Stimulated activated effector memory CD8-positive, alpha-beta T cell treated with anti-CD3 and anti-CD28 coated beads, Interleukin-12 subunit alpha, Interleukin-12 subunit beta, amount 100 ng/mL, for 72 hours (primary cell): ENCODE data around the gene DYNC1I1.

ENCODE experiments used
- ATAC-seq: fragments of 150-1000 bp; cut with Tn5 transposase; 2 replicates; pipeline ENCODE4 v1.10.0; 2021
- DNase-seq, 2 donors: peaks; one replicate each; pipeline ENCODE4 v3.0.0; 2021 to 2022; ENCODE audit warnings: low spot score in 2 of 2
- H3K27ac Mint-ChIP-seq: one replicate; pipeline ENCODE4 v1.8.0; 2022; ENCODE audit warnings: mild to moderate bottlenecking, mixed read lengths
- H3K36me3 Mint-ChIP-seq: one replicate; pipeline ENCODE4 v1.8.0; 2022; ENCODE audit warnings: mild to moderate bottlenecking, mixed read lengths
- H3K4me1 Mint-ChIP-seq: one replicate; pipeline ENCODE4 v1.8.0; 2022; ENCODE audit warnings: mixed read lengths
- H3K4me3 Mint-ChIP-seq: one replicate; pipeline ENCODE4 v1.8.0; 2022; ENCODE audit warnings: mild to moderate bottlenecking, mixed read lengths
- H3K9me3 Mint-ChIP-seq: one replicate; pipeline ENCODE4 v1.8.0; 2022; ENCODE audit warnings: mixed read lengths

Gene DYNC1I1

DNA sequence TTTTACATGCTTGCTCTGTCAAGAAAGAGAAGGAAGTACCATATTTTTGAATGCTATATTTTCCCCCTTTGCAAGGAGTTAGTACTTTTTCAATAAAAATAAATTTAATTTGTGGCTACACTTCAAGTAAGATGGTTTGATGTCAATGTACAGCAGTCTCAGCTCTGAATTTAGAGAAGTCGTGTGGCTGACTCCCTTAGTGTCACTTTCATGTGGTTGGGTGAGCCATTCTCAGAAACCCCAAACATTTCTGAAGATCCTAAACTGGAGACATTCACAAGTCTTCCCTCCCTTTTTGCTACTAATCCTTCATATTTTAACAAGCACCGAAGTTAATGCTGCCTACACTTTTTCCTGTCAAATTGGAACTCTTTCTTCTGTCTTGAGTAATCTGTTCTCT lies 244.4 kb downstream of the DYNC1I1 start:
- no peak overlapping the region for H3K4me3 Mint-ChIP-seq

DNA sequence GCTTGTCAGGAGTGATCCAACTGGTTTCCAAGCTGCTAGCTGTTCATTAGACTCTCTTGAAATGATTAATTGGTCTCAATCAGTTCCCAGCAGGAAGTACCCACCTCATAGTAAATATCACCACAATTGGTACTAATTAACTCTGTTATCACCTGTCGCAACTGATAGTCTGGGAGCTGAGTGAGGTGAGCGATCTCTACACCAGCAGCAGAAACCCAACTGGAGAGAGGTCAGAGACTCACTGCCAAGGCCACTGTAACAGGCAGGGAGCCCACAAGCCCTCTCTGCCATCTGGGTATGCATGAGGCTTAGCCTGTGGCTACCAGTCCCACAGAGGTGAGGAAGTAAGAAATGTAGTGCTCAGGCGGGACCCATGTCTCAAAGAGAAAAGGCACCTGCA lies 245.5 kb downstream of the DYNC1I1 start:
- Mint-ChIP-seq H3K9me3 (peaks cover 3% of the 10 kb centered on the region), H3K4me1 (no peaks in the 10 kb centered on the region), H3K27ac (no peak overlapping the region), H3K4me3 (no peak overlapping the region), H3K36me3 (no peaks in the 10 kb centered on the region)
- DNase-seq (no peak), ATAC-seq (no peak)

More for the DNA sequence above, 244.4 kb downstream of the DYNC1I1 start:
- no peak overlapping the region for H3K27ac Mint-ChIP-seq
- H3K9me3 Mint-ChIP-seq, result peaks cover 3% of the 10 kb centered on the region
- ATAC-seq (no peak), DNase-seq (no peak)
- H3K36me3 Mint-ChIP-seq, result no peaks in the 10 kb centered on the region
- no peaks in the 10 kb centered on the region for H3K4me1 Mint-ChIP-seq

DNA sequence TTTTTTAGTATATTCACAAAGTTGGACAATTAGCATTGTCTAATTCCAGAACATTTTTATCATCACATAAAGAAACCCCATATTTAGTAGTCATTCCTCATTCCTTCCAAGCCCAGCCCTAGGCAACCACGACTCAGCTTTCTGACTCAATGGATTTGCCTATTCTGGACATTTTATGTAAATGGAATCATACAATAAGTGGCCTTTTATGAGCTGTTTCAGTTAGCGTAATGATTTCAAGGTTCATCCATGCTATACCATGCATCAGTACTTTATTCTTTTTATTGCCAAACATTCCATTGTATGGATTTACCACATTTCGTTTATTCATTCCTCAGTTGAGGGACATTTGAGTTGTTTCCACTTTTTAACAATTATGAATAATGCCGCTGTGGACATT lies 249.2 kb downstream of the DYNC1I1 start:
- peaks cover 3% of the 10 kb centered on the region for H3K9me3 Mint-ChIP-seq
- H3K36me3 Mint-ChIP-seq, result no peaks in the 10 kb centered on the region
- no peaks in the 10 kb centered on the region for H3K4me1 Mint-ChIP-seq
- no peak for ATAC-seq
- H3K4me3 Mint-ChIP-seq, result no peak overlapping the region
- no peak for DNase-seq
- H3K27ac Mint-ChIP-seq, result no peak overlapping the region

DNA sequence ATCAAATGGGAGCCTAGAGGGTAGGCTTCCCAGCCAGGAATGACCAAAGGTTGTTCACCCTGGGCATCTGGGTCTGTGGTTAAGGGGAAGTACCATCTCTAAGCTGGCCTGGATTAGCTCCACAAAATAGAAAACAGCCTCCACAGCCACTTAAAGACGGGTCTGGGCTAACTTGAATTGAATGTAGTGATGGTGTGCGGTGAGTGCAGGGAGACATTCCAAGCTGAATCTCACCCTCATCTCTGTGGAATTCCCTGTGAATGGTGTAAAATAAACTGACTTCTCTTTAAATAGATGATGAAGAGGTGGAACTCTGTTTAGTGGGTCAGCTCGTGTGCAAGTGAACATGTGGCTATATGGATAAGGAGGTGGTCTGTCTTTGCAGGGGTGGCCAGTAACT lies 251.0 kb downstream of the DYNC1I1 start:
- H3K36me3 Mint-ChIP-seq, result no peaks in the 10 kb centered on the region
- H3K4me1 Mint-ChIP-seq, result no peaks in the 10 kb centered on the region

DNA sequence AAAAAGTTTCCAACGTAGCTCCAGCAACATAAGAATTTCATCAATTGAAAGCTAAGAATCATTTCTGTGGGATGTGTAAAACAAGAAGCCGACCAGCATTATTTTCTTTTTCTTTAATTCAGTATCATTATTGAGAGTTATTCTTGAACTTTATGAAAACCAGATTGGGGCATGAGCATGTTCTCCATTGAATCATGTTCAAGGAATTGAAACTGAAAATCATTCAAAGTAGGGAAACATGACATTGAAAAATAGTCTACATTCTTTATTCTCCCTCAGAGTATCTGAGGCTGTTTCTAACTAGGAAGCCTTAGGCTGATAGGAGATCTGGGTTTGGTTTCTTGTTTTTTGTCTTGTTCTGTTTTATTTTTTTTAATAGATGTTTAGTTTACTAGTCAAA lies 253.7 kb downstream of the DYNC1I1 start:
- no peaks in the 10 kb centered on the region for H3K36me3 Mint-ChIP-seq
- DNase-seq, result no peak
- H3K4me3 Mint-ChIP-seq, result no peak overlapping the region
- H3K27ac Mint-ChIP-seq, result no peak overlapping the region
- no peaks in the 10 kb centered on the region for H3K9me3 Mint-ChIP-seq
- no peaks in the 10 kb centered on the region for H3K4me1 Mint-ChIP-seq
- ATAC-seq, result no peak

More for the DNA sequence above, 251.0 kb downstream of the DYNC1I1 start:
- H3K9me3 Mint-ChIP-seq, result peaks cover 3% of the 10 kb centered on the region
- no peak for ATAC-seq
- DNase-seq, result no peak
- H3K4me3 Mint-ChIP-seq, result no peak overlapping the region
- H3K27ac Mint-ChIP-seq, result no peak overlapping the region

DNA sequence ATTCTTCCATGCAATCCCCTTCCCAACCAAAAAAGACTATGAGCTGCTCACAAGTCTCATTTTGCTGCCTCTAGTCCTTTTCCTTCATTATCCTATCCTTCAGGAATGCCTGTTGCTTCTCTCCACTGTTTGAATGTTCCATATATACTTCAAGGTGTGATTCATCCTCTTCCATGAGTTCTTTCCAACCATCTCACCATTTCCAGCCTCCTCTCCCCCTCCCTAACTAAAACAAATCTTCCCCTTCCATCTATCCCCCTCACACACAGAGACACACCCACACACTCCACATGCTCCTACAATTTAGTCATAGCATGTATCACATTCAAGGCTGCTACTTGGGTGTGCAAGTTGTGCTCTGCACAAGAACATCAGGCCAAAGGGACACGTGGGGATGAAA lies 254.3 kb downstream of the DYNC1I1 start:
- Mint-ChIP-seq H3K27ac (no peak overlapping the region), H3K4me1 (no peaks in the 10 kb centered on the region), H3K36me3 (no peaks in the 10 kb centered on the region), H3K9me3 (no peaks in the 10 kb centered on the region), H3K4me3 (no peak overlapping the region)
- ATAC-seq (no peak), DNase-seq (no peak)

DNA sequence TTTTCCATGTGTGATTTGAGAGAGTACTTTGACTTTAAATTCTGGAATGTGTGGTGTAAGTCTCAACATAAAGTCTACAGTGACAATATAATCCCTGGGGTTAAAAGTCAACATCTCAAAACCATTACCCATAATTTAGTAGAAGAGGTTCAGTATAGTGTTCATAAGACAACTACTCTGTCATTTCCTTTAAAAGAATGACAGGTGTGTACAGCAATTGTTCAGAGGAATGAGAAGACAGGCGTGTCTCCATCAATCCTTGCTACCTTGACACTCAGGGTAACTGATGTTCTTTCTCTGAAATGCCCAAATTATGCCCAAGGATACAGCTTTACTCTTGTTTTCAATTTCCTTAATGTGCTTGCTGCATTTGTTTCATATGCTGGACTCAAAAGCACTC lies 256.4 kb downstream of the DYNC1I1 start:
- no peak overlapping the region for H3K27ac Mint-ChIP-seq
- no peaks in the 10 kb centered on the region for H3K4me1 Mint-ChIP-seq
- no peak overlapping the region for H3K4me3 Mint-ChIP-seq
- no peak for DNase-seq
- ATAC-seq, result no peak
- no peaks in the 10 kb centered on the region for H3K9me3 Mint-ChIP-seq
- no peaks in the 10 kb centered on the region for H3K36me3 Mint-ChIP-seq

DNA sequence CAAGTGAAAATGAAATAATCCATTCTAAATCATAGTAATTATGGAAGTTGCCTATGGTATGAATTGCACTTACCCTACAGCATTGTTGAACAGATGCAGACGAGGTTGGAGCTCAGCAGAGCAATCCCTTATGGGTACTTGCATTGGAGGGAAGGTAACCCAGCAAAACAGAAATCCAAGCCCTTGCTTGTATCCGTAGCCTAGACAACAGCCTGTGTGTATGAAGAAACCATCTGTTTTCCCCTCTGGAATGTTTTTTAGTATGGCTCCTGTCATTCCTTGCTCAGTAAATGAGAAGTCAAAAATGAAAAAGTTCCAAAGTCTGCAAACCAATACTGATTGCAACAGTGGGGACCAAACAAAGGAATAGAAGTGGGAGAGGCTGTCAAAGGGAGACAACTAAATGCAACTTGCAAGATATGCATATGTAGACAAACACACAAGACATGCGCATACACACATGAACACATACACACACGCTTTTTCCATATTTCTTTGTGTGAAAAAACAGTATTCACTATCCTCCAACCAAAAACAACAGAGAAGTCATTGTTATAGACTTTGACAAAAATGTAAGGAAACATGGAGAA lies 260.8 kb downstream of the DYNC1I1 start:
- no peak overlapping the region for H3K27ac Mint-ChIP-seq
- H3K36me3 Mint-ChIP-seq, result no peaks in the 10 kb centered on the region
- H3K4me1 Mint-ChIP-seq, result no peaks in the 10 kb centered on the region
- no peak overlapping the region for H3K4me3 Mint-ChIP-seq
- H3K9me3 Mint-ChIP-seq, result no peaks in the 10 kb centered on the region
- DNase-seq (no peak), ATAC-seq (no peak)

DNA sequence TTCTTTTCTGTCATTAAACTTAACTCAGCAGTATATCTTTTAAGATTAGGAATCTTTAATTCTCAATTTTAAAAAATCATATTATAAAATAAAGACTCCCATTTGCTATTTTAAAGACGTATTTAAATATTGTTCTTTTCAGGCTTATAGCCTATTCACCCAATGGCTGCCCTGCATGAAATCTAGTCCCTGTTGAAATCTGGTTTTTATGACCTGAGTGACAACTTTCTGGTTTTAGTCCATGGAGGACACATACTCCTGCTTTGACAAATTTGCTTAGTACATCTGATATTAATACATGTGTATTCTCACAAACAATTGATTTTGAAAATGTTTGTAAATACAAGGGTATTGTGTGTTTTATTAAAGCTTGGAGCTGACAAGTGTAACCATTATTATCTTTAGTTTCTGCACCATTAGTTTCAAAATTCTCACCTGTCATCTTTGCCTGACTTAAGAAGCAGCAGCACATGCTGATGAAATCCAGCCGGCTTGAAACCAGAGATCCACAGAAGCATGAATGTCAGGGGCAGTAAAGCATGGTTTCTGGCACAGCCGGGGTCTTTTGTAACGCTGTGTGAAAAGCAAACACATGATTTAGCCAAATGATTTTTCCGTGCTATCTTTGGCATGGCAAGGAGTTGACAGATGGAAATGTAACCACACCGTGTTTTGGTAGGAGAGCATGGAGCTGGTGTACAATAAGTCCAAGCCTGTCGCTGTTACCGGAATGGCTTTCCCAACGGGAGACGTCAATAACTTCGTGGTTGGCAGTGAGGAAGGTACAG lies 262.8 kb downstream of the DYNC1I1 start:
- H3K4me1 Mint-ChIP-seq, result no peaks in the 10 kb centered on the region
- no peak for DNase-seq
- H3K27ac Mint-ChIP-seq, result no peak overlapping the region
- H3K36me3 Mint-ChIP-seq, result no peaks in the 10 kb centered on the region
- ATAC-seq, result no peak
- no peaks in the 10 kb centered on the region for H3K9me3 Mint-ChIP-seq
- H3K4me3 Mint-ChIP-seq, result no peak overlapping the region

DNA sequence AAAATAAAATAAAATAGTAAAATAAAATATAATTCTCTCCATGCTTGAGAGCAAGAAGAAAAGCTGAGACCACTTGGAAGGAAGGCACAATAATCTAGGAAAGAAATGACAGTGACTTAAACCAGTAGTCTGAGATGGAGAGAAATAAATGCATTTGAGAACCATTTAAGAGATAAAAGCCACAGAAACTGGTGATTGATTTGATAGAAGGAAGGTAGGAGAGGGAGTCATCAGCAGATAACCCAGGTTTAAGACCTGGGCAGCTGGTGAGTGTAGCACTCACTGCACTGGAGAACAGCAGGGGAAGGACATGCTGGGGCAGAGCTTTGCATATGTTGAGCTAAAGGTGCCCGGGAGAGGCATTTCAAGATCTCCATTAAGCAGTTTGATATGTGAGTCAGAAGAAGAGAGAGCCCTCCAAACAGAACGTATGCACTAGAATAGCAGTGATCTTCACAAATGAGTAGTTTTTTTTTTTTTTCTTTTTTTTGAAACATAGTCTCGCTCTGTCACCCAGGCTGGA lies 268.0 kb downstream of the DYNC1I1 start:
- Mint-ChIP-seq H3K4me1 (no peaks in the 10 kb centered on the region), H3K4me3 (no peak overlapping the region), H3K36me3 (no peaks in the 10 kb centered on the region), H3K9me3 (no peaks in the 10 kb centered on the region), H3K27ac (no peak overlapping the region)
- no peak for ATAC-seq
- no peak for DNase-seq

DNA sequence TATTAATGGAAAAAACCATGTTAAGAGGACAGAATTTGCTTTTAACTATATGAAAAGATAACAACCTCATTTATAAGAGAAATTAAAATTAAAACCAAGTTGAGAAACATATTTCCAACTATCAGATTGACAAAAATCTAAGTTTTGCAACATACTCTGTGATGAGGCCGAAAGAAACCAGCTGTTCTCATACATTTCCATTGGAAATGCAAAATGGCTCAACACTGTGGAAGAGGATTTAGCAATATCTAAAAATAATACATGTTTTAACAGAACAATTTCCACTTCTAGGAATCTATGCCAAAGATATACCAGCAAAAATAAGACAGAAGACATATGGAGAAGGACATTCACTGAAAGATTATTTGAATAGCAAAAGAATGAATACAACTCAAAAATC lies 268.8 kb downstream of the DYNC1I1 start:
- Mint-ChIP-seq H3K36me3 (no peaks in the 10 kb centered on the region), H3K4me1 (no peaks in the 10 kb centered on the region), H3K27ac (no peak overlapping the region), H3K4me3 (no peak overlapping the region), H3K9me3 (no peaks in the 10 kb centered on the region)
- no peak for DNase-seq
- no peak for ATAC-seq

DNA sequence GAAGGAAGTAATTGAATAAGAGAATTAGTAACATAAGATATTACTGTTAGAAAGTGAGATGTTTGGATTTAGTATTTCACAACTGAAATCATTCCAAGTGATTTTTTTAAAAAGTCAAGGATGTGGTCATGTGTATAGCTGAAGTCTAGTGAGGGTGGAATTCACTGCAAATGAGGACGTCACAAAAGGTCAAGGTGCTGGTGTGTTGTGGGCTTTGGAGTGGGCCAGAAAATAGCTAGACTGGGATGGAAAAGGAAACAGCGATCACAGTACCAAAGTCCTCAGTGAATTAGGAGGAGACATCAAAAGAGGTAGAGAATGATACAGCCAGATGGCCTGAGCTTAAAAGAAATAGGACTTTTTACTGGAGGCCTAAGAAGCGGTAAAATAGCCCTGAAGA lies 272.8 kb downstream of the DYNC1I1 start:
- no peaks in the 10 kb centered on the region for H3K36me3 Mint-ChIP-seq
- H3K4me1 Mint-ChIP-seq, result no peaks in the 10 kb centered on the region
- no peak overlapping the region for H3K27ac Mint-ChIP-seq
- ATAC-seq (no peak), DNase-seq (no peak)
- H3K9me3 Mint-ChIP-seq, result no peaks in the 10 kb centered on the region
- no peak overlapping the region for H3K4me3 Mint-ChIP-seq

DNA sequence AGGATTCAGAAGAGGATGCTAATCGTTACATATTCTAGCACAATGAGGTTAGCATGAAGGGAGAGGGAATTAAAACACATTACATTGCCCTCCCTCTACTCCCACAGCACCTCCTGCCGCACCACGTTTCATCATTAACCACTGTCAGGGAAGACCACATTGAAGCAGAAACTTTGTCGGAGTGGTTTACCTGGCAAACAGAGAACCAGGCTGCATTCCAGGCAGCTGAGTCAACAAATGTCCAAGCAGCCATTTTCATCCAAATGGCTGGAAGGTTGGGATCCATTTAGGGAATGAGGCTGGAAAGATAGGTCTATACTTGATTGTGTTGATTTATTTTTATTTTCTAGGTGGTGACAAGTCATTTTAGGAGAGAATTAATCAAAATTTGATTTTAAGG lies 273.6 kb downstream of the DYNC1I1 start:
- Mint-ChIP-seq H3K9me3 (no peaks in the 10 kb centered on the region), H3K4me1 (no peaks in the 10 kb centered on the region), H3K27ac (no peak overlapping the region), H3K36me3 (no peaks in the 10 kb centered on the region), H3K4me3 (no peak overlapping the region)
- no peak for DNase-seq
- no peak for ATAC-seq

DNA sequence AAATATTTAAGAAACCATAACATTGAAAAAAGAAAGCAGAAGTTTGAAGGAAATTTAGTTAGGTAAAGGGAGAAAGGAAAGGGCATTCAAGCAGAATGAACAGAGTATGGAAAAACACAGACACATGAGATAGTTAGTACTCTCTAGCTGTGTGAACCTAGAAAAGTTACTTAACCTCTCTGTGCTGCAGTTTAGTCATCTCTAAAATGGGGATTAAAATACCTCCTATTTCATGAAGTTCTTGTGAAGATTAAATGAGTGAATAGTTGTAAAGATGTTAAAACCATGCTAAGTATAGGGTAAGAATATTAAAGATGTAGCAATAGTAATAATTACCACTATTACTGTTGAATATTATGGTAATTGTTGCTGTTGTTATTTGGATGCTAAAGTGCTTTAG lies 279.9 kb downstream of the DYNC1I1 start:
- Mint-ChIP-seq H3K4me1 (no peaks in the 10 kb centered on the region), H3K4me3 (no peak overlapping the region), H3K36me3 (no peaks in the 10 kb centered on the region), H3K27ac (no peak overlapping the region), H3K9me3 (no peaks in the 10 kb centered on the region)
- ATAC-seq, result no peak
- DNase-seq, result no peak

DNA sequence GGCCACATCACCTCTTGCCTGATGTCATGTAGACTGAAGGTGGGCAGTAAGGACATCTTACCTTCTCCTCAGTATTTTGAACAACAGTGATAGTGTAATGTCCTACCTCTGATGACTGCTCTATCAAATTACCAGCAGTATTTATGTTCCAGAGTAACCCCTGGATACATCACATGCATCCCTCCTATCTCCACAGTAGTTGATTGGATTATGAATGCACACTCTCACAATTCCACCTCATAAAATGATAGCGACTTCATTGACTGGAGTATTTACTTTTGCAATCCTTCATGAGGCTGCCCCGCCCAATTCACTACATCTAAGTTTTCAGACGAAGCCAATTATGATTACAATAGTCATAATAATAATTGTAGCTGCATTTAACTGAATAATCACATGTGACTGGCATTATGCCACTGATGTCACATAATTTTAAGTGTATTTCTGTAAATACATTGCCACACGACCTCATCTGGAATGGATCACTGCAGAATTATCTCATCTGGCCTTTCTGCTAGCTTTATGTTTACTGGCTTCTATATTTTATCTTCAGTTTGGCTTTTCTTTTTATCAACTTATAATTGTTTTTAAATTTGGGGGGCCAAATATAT lies 280.6 kb downstream of the DYNC1I1 start:
- ATAC-seq (no peak), DNase-seq (no peak)
- Mint-ChIP-seq H3K4me1 (no peaks in the 10 kb centered on the region), H3K27ac (no peak overlapping the region), H3K4me3 (no peak overlapping the region), H3K9me3 (no peaks in the 10 kb centered on the region), H3K36me3 (no peaks in the 10 kb centered on the region)

DNA sequence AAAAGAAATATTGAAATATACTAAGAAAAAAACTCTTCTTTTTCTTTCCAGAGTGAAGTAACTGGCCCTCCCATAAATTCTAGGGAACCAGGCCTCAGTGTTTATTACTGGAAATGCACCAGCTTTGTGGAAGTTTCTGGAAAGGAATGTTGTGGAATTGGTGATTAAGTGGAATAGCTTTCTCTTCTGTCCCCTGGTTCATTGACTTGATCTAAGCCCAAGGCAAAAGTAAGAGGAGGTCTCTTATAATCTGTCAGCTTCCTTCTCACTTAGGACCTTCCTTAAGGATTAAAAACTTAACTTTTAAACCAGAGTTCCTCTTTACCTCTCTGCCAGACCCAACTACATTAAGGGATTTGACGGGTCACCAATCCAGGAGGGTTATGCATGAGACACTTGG lies 283.4 kb downstream of the DYNC1I1 start:
- no peak overlapping the region for H3K27ac Mint-ChIP-seq

More for the DNA sequence above, 283.4 kb downstream of the DYNC1I1 start:
- Mint-ChIP-seq H3K36me3 (no peaks in the 10 kb centered on the region), H3K4me1 (no peaks in the 10 kb centered on the region), H3K4me3 (no peak overlapping the region), H3K9me3 (no peaks in the 10 kb centered on the region)
- ATAC-seq, result no peak
- no peak for DNase-seq
